Measurements from ENCODE around the gene CLDN19.

CLDN19 gene

DNA sequence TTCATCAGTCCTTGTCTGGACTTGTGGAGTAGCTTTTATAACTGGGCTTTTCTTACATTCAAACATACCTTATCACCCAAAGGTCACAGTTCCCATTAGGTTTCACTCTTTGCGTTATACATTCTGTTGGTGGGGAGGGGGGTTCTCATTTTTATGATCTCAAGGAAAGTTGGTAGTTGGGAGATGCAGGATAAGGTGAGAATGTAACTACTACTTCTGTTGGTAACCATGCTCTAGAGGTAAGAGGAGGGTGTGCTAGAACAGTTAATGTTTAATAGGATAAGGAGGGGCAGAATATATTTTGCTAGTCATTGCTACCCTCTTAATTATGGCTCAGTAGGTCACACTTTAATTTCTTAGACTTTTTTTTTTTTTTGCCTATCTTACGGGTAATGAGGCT lies 47.1 kb downstream of the CLDN19 start:
- DNase-seq, result no peak

DNA sequence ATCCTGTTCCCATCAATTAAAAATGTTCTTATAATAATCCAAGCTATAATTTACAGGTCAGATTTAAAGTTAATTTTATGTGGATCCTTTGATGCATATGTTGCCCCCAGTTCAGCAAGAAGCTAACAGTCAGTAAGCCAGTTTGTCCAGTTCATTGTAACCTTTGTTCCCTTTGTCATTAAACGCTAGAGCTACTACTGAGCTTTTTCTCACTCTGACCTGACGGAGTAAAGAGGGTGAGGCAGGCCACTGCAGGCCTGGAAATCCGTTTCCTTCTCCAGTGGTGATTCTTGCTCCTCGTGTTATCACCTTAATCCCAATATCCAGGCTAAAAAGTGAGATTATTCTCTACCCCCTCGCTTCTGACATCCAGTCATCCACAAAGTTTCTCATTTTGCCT lies 47.6 kb downstream of the CLDN19 start:
- no peak for DNase-seq

DNA sequence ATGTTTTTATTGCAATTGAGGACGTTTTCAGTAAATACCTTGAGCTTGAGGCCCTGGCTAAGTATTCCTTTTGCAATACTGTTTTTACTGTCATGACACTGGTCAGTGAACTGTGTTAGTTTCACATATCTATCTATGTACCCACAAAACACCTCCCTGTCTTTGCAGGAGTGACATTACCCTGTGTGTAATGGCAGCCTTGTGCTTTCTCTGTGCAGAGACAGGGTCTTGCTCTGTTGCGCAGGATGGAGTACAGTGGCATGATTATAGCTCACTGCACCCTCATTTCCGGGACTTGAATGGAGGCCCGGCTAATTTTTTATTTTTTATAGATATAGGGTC lies 48.9 kb downstream of the CLDN19 start:
- no peak for DNase-seq

DNA sequence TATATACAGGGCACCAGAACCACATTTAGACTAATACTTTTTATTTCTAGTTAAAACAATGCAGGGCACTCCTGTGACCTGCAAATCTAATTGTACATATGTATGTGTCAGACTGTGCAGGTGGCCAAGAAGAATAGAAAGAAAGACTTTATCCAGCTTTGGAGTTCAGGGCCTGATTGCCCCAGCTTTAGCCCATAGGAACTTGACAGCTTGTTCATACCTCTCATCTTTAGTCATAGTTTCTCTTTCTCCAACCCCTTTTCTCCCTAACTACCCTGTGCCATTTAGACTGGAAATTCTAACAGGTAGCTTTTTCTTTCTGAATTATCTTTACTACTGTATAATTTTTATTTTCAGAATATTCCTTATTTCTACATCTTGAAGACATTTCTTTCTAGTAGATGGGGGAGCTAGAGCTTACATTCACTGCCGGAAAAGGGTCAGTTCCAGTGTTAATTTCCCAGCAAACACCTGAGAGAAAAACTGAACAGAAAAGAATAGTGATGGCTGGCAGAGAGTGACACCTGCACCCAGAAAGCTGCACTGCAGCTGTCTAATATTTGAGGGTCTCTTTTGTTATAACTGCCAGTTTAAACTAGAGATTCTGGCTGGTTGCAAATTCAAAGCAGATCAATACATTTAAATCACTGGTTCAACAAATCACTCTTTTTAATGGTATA lies 49.4 kb downstream of the CLDN19 start:
- no peak for DNase-seq

DNA sequence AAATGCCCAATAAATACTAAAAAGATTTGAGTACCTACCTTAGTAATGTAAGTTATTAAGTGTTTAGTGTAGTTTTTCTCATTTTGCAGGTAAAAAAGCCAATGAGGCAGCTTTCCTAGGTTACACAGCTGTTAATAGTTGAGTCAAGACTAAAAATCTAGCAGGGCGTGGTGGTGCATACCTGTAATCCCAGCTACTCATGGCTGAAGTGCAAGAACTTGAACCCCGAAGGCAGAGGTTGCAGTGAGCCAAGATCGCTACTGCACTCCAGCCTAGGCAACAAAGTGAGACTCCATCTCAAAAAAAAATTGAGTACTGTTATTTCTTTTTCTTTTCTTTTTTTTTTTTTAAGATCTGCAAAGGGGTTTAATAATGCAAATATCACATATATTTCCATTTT lies 50.1 kb downstream of the CLDN19 start:
- no peak for DNase-seq

DNA sequence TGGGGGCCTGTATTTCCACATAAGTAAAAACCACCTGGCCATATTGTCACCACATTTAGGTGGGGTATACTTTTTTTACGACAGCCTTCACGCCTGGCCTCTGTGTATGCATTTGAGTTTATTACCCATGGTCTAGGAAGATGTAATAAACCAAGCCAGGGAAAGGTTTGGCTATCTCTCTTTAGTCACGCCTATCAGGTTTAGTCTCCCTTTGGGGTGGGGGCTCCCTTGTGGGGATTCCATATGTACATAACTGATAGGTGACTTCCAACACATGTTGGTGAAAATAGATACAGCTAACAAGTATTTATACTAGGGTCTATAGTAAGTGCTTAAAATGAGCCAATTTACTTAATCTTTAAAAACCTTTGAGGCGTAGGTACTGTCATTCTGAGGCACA lies 53.6 kb downstream of the CLDN19 start:
- DNase-seq, result no peak

DNA sequence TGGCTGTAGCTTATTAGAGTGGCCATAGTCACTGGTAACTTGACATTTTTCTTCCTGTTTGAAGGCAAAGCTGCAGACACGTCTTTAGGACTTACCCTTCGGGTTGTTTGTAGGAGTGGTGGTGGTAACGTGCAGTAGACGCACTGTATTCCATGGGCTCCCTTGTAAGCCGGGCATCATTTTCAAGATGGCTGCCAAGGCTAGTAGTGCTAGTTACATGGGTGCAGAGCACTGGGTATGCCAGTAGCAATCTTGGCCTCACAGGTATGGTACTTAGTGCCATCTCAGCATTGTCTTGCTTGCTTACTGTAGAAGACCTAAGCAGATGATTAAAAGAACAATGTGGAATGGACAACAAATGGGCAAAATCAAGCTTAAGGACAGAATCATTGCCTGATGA lies 55.9 kb downstream of the CLDN19 start:
- no peak for DNase-seq

Data from NCI-H524 treated with DMSO at 0.1 percent for 48 hours (cell line).